Inflammatory macrophage (primary cell): ENCODE measurements around the gene EPB41L1.
"Not testable (repeated sequence)": the region's sequence is repeated elsewhere in the genome, so short reads cannot be mapped to it uniquely, and the experiment has no call there.

ENCODE experiments used
- DNase-seq, 2 donors: peaks; one replicate each; pipeline ENCODE4 v3.0.0-alpha.2; 2020 to 2022

Gene EPB41L1

DNA sequence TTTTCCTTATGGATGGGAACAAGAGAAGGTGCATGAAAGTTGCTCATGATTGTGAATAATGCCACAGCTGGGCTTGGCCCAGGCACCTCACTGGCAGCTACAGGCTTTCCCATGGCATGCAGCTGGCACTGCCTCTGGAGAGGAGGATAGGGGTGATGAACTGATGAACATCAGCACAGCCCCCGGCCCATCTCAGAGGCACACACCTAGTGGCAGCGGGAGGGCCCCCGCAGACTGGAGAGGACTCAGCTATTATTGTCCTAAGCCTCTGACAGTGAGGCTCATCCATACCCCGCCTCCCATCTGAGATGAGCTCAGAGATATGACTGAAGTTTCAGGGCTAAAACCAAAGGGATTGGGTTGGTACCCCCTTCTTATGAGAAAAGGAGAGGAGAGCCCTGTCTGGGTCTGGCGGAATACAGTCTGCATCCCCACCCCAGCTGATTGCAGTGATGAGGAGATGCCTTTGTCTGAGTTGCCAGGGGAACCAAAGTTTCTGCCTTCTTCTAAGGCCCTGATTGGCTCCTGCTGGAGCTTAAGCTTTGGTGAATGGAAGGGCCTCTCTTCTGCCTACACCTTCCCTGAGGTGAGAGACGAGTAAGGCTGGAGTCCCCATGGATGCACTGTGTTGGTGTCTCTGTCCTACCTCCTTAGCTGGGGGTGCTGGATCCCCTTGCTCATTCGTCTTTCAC, 27.6 kb upstream of the EPB41L1 start:
- DNase-seq = no peak

DNA sequence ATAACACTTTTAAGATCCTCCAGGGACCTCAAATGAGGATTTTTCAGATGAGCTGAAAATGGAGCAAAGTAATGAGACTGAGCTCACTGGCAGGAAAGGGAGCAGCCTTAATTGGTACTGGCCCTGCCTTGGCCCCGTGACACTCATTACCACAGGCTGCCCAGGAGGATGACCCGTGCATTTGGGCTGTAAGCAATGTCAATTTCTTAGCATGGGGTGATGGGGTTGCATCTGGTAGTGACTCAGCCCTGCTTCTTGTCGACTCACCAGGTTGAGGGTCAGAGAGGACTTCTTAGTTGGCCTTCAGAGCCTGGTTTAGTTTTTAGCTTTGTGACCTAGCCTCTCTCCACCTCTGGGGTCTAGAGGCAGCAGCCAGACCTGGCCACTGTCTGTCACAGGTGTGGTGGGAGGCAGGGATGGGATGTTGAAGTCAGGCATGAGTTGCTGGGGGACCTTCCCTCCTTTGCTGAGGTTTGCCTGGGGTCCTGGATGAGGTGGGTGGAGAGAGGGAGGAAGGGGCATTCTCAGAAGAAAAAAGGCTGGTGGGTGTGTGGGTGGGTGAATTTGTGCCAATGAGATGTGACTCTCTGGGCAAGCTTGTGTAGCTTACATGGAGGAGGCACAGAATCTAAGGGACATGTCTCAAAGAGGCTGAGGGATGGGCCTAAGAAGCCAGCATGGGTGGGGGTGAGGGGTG, 25.9 kb upstream of the EPB41L1 start:
- DNase-seq = peak; percentile 80 to 90

- no peak for DNase-seq
Observed at GRCh38 chr20:36129160-36129543, 25.4 kb upstream of the EPB41L1 start.

DNA sequence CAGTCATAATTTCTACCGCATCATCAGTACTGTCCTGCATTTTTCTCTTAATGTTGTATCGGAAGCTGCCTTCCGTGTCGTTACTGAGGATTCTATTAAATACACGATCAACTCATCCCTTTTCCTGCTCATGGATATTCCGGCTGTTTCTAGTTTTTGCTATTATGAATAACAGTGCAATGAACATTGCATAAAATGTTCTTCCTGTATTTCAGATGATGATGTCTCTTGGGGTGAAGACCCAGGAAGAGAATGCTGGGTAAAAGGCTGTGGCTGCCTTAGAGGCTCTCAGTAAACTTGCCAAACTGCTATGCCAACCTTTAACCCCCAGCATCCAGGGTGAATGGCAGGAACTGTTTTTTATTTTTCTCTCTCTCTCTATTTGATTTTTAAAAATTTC, 24.1 kb upstream of the EPB41L1 start:
- peak; percentile 21 to 60 for DNase-seq

- no peak for DNase-seq
Observed at GRCh38 chr20:36132802-36133211, 21.7 kb upstream of the EPB41L1 start.

DNA sequence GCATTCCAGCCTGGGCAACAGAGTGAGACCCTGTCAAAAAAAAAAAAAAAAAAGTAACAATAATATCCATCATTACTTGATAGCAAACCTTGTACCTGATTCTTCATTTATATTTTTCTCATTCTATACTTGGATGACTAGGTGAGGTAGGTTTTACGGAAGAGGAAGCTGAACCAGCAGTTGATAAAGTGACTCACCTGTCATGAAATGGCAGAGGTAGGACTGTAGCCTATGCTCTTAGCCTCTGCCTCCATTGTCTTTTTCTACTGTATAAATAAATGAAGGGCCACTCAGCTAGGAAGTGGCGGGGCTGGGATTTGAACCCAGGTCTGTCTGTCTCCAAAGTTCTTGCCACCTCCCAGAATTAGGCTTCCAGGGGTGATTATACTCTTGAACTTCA, 20.7 kb upstream of the EPB41L1 start:
- no peak for DNase-seq

DNA sequence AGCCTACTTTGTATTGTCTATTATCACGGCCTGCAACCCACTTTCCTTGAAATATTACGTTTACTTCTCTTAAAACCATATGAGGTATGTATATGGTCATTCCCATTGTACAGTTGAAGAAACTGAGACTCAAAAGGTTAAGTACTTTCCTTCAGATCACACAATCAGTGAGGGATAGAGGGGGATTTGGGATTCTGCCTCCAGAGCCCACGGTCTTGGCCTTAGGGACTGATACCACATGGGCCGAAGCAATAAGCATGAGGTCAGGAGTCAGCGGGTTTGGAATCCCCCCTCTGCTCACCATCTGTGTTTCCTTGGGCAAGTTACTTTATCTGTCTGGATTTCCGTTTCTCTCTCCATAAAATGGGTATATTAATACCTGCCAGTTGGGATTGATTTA, 19.4 kb upstream of the EPB41L1 start:
- no peak for DNase-seq

GRCh38 chr20:36135821-36136220, 18.7 kb upstream of the EPB41L1 start:
- no peak for DNase-seq

GRCh38 chr20:36137313-36137712, 17.2 kb upstream of the EPB41L1 start:
- not testable (repeated sequence) for DNase-seq

DNA sequence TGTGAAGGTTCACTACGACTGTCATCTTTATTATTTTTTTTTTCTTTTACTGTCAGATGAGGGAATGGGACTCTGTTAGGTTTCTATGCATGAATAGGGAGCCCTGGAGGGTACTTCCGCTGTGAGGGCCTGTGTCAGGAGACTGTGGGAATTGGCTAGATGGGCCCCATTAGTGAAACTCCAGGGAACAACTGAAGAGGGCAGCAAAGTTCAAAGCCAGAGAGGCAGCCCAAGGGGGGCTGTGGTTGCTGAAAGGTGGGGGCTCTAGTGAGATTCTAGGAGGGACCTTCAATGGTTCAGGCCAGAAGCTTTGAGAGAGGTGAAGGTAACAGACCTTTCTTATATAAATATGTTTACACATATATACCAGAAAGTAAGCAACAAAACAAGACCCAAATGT, 13.2 kb upstream of the EPB41L1 start:
- DNase-seq = no peak

DNA sequence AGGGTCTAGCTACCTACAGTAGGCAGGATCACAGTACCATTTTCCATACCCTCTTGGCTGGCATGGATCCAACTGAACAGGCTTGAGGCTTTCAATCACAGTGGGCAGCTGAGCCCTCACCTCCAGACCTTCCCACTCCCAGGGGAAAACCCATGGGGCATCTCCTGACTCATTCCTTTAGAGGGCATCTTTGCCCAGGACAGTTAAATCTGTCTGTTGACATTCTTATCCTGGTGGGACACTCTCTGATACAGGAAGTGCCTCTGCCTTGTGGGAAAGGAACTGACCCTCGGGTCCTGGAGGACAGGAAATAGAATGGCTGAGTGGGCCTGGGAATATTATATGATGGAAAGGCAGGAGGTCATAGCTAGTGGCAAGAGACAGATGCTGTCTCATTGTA, 10.2 kb upstream of the EPB41L1 start:
- DNase-seq = no peak

- DNase-seq = no peak
Observed at GRCh38 chr20:36145877-36146707, 8.4 kb upstream of the EPB41L1 start.

GRCh38 chr20:36147690-36148089, 6.8 kb upstream of the EPB41L1 start:
- no peak for DNase-seq

DNA sequence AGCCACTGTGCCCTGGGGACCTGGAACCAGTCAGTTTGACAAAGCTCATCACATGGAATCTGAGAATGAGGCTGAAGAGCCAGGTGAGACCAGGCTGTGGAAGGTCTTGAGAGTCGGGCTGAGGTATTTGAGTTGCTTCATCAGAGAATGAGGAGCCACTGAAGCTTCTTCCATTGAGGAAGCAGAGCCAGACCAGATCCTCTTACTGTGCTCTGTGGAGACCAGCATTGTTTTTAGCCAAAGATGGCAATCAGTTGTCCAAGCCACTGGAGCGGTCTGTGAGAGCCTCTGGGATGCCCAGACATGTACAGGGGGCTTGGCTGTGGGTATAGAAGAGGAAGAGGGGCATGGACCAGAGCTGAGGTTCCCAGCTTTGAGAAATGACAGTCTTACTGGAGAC, 6.1 kb upstream of the EPB41L1 start:
- no peak for DNase-seq

GRCh38 chr20:36149012-36149411, 5.5 kb upstream of the EPB41L1 start:
- no peak for DNase-seq

- no peak for DNase-seq
Observed at GRCh38 chr20:36149469-36149868, 5.1 kb upstream of the EPB41L1 start.

- DNase-seq = no peak
Observed at GRCh38 chr20:36150489-36150846, 4.1 kb upstream of the EPB41L1 start.

- DNase-seq = no peak
Observed at GRCh38 chr20:36150847-36151539, 3.5 kb upstream of the EPB41L1 start.

GRCh38 chr20:36152261-36152660, 2.3 kb upstream of the EPB41L1 start:
- DNase-seq = no peak

GRCh38 chr20:36153204-36153603, 1.3 kb upstream of the EPB41L1 start:
- DNase-seq = no peak

DNA sequence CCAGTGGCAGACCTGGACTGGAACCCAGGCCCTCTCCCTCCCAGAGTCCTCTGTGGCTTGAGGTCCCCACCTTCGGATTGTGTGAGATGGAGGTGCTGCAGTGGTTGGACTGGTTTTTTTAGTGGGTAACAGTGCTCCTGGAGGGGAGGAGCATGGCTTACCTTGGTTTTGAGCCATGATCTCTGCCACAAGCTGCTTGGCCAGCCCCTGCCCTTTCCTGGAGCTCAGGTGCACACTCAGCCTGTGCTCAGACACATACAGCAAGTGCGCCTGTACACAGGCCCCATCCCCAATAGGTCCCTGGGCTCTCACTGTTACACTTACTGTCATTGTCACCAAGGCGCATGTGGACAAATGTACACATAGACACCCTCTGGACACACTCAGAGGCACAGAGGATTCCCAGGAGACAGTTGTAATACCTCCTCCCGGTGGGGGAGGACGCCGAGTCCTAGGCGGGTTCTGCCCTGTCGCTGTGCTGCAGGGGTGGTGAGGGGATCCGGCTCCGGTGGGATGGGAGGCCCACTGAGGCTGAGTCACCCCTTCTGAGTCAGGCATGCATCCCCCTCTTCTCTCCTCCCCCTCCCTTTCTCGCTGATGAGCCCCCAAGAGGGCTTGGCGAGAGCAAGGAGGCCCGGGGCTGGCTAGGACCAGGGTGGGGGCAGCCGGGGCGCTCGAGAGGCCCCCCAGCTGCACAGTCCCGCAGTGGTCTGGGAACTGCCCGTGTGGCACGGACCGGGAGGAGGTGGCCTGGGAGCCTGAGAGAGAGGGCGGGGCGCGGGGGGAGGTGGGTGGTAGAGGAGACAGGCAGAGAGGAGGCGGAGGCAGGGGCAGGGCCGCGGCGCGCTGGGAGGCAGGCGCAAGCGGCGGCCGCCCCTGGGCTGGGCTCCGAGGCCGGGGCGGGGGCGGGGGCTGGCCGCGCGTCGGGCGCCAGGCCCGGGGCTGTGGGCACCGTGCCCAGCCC, 522 bp upstream of the EPB41L1 start:
- DNase-seq = peak in 1 of 2 donors; percentile 27

DNA sequence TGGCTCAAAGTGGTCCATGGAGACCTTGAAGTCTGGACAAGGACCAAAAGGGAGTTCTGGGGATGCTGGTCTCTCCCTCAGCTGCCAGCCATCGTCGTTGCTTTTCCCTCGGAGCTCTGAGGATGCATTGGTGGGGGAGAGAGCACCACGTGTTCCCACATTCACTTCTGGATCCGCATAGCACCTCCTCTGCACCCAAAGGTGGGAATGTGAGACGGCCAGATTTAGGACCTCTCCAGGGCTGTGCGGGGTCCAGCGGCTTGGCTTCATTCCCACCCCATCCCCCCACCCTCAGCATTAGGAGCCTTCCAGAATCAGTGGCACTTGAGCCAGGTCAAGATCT, 1.1 kb downstream of the EPB41L1 start:
- no peak for DNase-seq
